ENCODE results near the gene ERLIN1. TPM values are rescaled to one million over a fixed set of nuclear protein-coding genes. Genes with fewer than 3 reads are reported as not detected.

The ERLIN1 gene
- polyA plus RNA-seq, 1 donor (not counting 4 experiments of a cell fraction or from before 2014, with no cell fraction given): 45.6 TPM

DNA sequence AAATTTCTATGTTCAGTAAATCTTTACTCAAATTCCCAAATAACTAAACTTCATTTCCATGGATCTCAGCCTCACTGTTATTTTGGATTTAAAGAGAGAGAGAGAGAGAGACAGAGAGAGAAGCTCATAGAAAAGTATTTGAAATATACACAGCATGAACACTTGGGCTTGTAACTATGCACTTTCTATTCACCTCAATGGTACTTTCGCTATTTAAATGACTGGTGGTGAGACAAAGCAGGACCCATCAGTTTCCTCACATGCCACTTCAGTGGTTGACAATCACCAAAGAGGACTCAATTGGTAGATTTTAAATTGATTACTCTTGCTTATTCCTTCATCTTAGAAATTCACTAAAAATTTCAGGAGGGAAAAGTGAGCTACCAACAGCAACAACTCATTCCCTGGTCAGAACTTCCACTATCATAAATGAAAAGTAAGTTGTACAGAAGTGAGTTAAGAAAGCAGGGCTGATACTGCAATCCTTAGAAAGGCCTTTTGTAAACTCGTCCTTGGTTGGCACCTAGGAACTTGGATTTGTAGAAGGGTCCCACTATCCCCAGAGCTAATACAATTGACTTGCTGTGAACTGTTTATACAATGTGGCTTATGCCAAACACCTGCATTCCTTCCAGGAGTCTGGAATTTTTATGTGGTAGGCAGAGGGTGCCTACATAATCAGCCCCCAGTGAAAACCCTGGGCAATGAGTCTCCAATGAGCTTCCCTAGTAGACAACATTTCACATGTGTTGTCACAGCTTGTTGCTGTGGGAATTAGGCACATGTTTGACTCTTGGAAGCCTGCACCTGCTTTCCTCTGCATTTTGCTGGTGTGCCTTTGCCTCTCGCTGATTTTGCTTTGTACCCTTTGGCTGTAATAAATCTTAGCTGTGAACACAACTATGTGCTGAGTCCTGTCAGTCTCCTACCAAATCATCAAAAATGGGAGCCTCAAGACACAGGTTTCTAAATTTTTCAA is 10.8 kb downstream of the ERLIN1 start:
- Histone ChIP-seq H3K79me2 (ENCODE audit: control insufficient read depth, insufficient read depth, low read length) (no peaks in the 10 kb centered on the region), H3K9me1 (ENCODE audit: control insufficient read depth, extremely low read depth, insufficient read depth, low read length) (no peaks in the 10 kb centered on the region), H4K20me1 (ENCODE audit: control insufficient read depth, extremely low read depth, insufficient read depth, low read length) (no peaks in the 10 kb centered on the region), H3K36me3 (ENCODE audit: control insufficient read depth in 2 of 2, extremely low read depth in 1 of 2, insufficient read depth in 2 of 2, low read length in 2 of 2) (peaks cover 10 to 15% of the 10 kb centered on the region in 2 experiments), H3K9me3 (ENCODE audit: control insufficient read depth, low read depth, low read length) (no peaks in the 10 kb centered on the region), H3K27me3 (ENCODE audit: control insufficient read depth, extremely low read depth, insufficient read depth, low read length) (no peaks in the 10 kb centered on the region), H3K27ac (ENCODE audit: control insufficient read depth, insufficient read depth, low read length) (no peak overlapping the region), H3K4me2 (ENCODE audit: control insufficient read depth, extremely low read depth, insufficient read depth, low read depth, low read length) (no peak overlapping the region), H2AFZ (ENCODE audit: control insufficient read depth, low read length) (no peak overlapping the region), H3K4me3 (ENCODE audit: control insufficient read depth in 2 of 3, extremely low read depth in 1 of 3, insufficient read depth in 2 of 3, low read depth in 1 of 3, low read length in 3 of 3) (no peak overlapping the region), H3K4me1 (ENCODE audit: control insufficient read depth, extremely low read depth, insufficient read depth, low read length) (no peaks in the 10 kb centered on the region), H3K9ac (ENCODE audit: control insufficient read depth, extremely low read depth, insufficient read depth, low read length) (no peak overlapping the region)
- dilution Hi-C loops (cut with MboI; ENCODE audit: extremely low pct_ligation_motif_present, low sequenced_read_pairs): no loop called here
- DNase-seq (ENCODE audit: low read depth, low spot score) (no peak), FAIRE-seq (no peak)
- TF ChIP-seq, protein P1, sequence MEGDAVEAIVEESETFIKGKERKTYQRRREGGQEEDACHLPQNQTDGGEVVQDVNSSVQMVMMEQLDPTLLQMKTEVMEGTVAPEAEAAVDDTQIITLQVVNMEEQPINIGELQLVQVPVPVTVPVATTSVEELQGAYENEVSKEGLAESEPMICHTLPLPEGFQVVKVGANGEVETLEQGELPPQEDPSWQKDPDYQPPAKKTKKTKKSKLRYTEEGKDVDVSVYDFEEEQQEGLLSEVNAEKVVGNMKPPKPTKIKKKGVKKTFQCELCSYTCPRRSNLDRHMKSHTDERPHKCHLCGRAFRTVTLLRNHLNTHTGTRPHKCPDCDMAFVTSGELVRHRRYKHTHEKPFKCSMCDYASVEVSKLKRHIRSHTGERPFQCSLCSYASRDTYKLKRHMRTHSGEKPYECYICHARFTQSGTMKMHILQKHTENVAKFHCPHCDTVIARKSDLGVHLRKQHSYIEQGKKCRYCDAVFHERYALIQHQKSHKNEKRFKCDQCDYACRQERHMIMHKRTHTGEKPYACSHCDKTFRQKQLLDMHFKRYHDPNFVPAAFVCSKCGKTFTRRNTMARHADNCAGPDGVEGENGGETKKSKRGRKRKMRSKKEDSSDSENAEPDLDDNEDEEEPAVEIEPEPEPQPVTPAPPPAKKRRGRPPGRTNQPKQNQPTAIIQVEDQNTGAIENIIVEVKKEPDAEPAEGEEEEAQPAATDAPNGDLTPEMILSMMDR (optimal IDR thresholded peaks at IDR 0.05 in 1 of 3, IDR thresholded peaks at IDR 0.05 in 1 of 3, conservative IDR thresholded peaks at IDR 0.05 in 1 of 3; ENCODE audit: extremely low read depth in 1 of 3, insufficient read depth in 2 of 3, low read length in 3 of 3): no peak
- TF ChIP-seq EZH2 (IDR thresholded peaks at IDR 0.05; ENCODE audit: low read length): no peak

DNA sequence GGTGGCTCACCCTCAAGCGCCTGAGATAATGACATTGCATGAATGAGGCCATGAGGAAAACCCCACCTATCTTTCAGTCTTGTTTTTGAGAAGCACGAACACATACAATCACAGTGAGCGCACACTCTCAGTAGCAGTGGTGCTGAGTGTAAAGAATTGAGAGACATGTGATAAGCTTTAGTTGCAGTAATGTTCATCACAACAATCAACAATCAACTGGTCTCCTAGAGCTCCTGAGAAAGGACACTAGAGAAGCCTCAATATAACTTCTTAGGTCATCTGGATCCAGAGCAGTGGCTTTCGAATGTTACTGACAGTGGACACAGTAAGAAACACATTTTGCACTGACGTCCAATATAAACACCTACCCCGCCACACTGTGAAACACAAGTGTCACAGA is 12.8 kb downstream of the ERLIN1 start:
- Histone ChIP-seq H3K4me1 (ENCODE audit: control insufficient read depth, extremely low read depth, insufficient read depth, low read length) (no peaks in the 10 kb centered on the region), H3K36me3 (ENCODE audit: control insufficient read depth in 2 of 2, extremely low read depth in 1 of 2, insufficient read depth in 2 of 2, low read length in 2 of 2) (peaks cover 10 to 12% of the 10 kb centered on the region in 2 experiments)

More for the DNA sequence above, 12.8 kb downstream of the ERLIN1 start:
- DNase-seq (ENCODE audit: low read depth, low spot score) (no peak), FAIRE-seq (no peak)
- H3K4me2 ChIP-seq (ENCODE audit: control insufficient read depth, extremely low read depth, insufficient read depth, low read depth, low read length): no peak overlapping the region
- H3K9me3 ChIP-seq (ENCODE audit: control insufficient read depth, low read depth, low read length): no peaks in the 10 kb centered on the region
- dilution Hi-C loops (cut with MboI; ENCODE audit: extremely low pct_ligation_motif_present, low sequenced_read_pairs): no loop called here
- H3K4me3 ChIP-seq (ENCODE audit: control insufficient read depth in 2 of 3, extremely low read depth in 1 of 3, insufficient read depth in 2 of 3, low read depth in 1 of 3, low read length in 3 of 3): no peak overlapping the region
- H3K9me1 ChIP-seq (ENCODE audit: control insufficient read depth, extremely low read depth, insufficient read depth, low read length): no peaks in the 10 kb centered on the region
- H3K27me3 ChIP-seq (ENCODE audit: control insufficient read depth, extremely low read depth, insufficient read depth, low read length): no peaks in the 10 kb centered on the region
- no peak overlapping the region for H3K9ac ChIP-seq (ENCODE audit: control insufficient read depth, extremely low read depth, insufficient read depth, low read length)
- H2AFZ ChIP-seq (ENCODE audit: control insufficient read depth, low read length): no peak overlapping the region
- H3K79me2 ChIP-seq (ENCODE audit: control insufficient read depth, insufficient read depth, low read length): no peaks in the 10 kb centered on the region
- no peak overlapping the region for H3K27ac ChIP-seq (ENCODE audit: control insufficient read depth, insufficient read depth, low read length)
- TF ChIP-seq EZH2 (IDR thresholded peaks at IDR 0.05; ENCODE audit: low read length): no peak
- TF ChIP-seq, protein P1 (optimal IDR thresholded peaks at IDR 0.05 in 1 of 3, IDR thresholded peaks at IDR 0.05 in 1 of 3, conservative IDR thresholded peaks at IDR 0.05 in 1 of 3; ENCODE audit: extremely low read depth in 1 of 3, insufficient read depth in 2 of 3, low read length in 3 of 3): no peak
- H4K20me1 ChIP-seq (ENCODE audit: control insufficient read depth, extremely low read depth, insufficient read depth, low read length): no peaks in the 10 kb centered on the region

Data from keratinocyte (primary cell).